Loucy (cell line): ENCODE data around the gene ZNF407.

Experiments
- H2AFZ ChIP-seq: fragments of 200-600 bp; sonication (generic); 2 replicates; pipeline ENCODE4 v1.6.0; 2016; ENCODE audit warnings: antibody characterized with exemption, mild to moderate bottlenecking, low read length, moderate library complexity
- H3F3A ChIP-seq: fragments of 200-600 bp; 2 replicates; pipeline ENCODE4 v1.6.0; 2016; ENCODE audit warnings: antibody characterized with exemption, low read depth, mild to moderate bottlenecking
- H3K27me3 ChIP-seq: fragments of 200-600 bp; sonication (generic); 2 replicates; pipeline ENCODE4 v1.6.1; 2014; ENCODE audit warnings: low read length, mild to moderate bottlenecking; ENCODE audit not compliant: insufficient read depth, poor library complexity, severe bottlenecking
- H3K36me3 ChIP-seq: fragments of 200-600 bp; sonication (generic); 2 replicates; pipeline ENCODE4 v1.6.1; 2016; ENCODE audit warnings: low read length; ENCODE audit not compliant: insufficient read depth
- H3K4me1 ChIP-seq: fragments of 200-600 bp; sonication (generic); 2 replicates; pipeline ENCODE4 v1.5.1; 2014; ENCODE audit warnings: low read length, mild to moderate bottlenecking; ENCODE audit not compliant: insufficient read depth, poor library complexity, severe bottlenecking
- H3K4me2 ChIP-seq: fragments of 200-600 bp; sonication (generic); 2 replicates; pipeline ENCODE4 v1.6.0; 2014; ENCODE audit warnings: antibody characterized with exemption, low read length, low read depth, mild to moderate bottlenecking; ENCODE audit not compliant: poor library complexity, severe bottlenecking
- H3K4me3 ChIP-seq: fragments of 200-600 bp; sonication (generic); 2 replicates; pipeline ENCODE4 v1.5.1; 2014; ENCODE audit warnings: low read length, mild to moderate bottlenecking, mixed read lengths; ENCODE audit not compliant: poor library complexity, severe bottlenecking
- H3K79me2 ChIP-seq: fragments of 200-600 bp; sonication (generic); 2 replicates; pipeline ENCODE4 v1.6.1; 2014; ENCODE audit warnings: low read length; ENCODE audit not compliant: insufficient read depth
- H3K9ac ChIP-seq: fragments of 200-600 bp; sonication (generic); 2 replicates; pipeline ENCODE4 v1.6.0; 2014; ENCODE audit warnings: mild to moderate bottlenecking, low read depth, low read length, moderate library complexity; ENCODE audit not compliant: poor library complexity, severe bottlenecking
- H3K9me2 ChIP-seq: fragments of 200-600 bp; sonication (generic); replicated peaks from 2 replicates; pipeline ENCODE4 v1.6.1; 2016; ENCODE audit warnings: low read depth, low read length, mixed read lengths
- H3K9me3 ChIP-seq: fragments of 200-600 bp; sonication (generic); 2 replicates; pipeline ENCODE4 v1.6.1; 2014; ENCODE audit warnings: mild to moderate bottlenecking, antibody characterized with exemption, low read length, low read depth; ENCODE audit not compliant: insufficient read depth
- H4K20me1 ChIP-seq: fragments of 200-600 bp; sonication (generic); 2 replicates; pipeline ENCODE4 v1.6.0; 2014; ENCODE audit warnings: antibody characterized with exemption, low read length, mild to moderate bottlenecking; ENCODE audit not compliant: insufficient read depth, poor library complexity, severe bottlenecking
- EZH2phosphoT487 ChIP-seq: fragments of 200-600 bp; IDR thresholded peaks from 2 replicates; pipeline ENCODE4 v1.6.1; 2018; ENCODE audit warnings: antibody characterized with exemption, mild to moderate bottlenecking, moderate library complexity, borderline replicate concordance
- TF ChIP-seq, protein P1 (sequence below): fragments of 200-600 bp; sonication (generic); conservative IDR thresholded peaks from 2 replicates; pipeline ENCODE4 v1.5.1; 2014; ENCODE audit warnings: mild to moderate bottlenecking, antibody characterized with exemption, low read length

ZNF407 gene

DNA sequence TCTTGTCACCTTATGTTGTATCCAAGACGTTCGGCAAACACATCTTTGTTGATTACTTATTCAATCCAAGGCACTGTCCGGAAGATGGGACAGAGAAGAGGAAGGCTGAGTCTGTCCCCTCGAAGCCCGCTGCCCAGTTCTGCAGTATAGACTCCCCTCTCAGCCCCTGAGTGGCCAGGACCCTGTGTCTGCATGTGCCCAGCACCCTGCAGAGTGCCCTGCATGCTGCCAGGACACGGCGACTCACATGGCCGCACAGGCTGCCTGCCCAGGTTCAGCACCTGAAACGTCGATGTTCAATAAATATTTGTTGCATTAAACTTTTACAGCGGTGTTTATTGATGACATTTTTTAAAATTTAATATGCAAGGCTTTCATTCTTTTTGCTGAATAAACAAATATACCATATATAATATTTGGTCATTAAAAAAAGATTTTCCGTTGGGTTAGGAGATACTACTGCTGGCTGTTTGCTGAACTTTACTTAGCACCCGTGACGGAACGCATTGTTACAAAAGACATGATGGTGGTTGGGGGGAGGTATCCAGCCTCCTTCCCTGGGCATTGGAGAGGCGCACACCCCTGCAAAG lies 464.7 kb downstream of the ZNF407 start:
- no peak overlapping the region for H3K4me3 ChIP-seq
- H3K9ac ChIP-seq: no peak overlapping the region
- H3K9me3 ChIP-seq: no peaks in the 10 kb centered on the region
- H3K36me3 ChIP-seq: no peaks in the 10 kb centered on the region
- no peak overlapping the region for H2AFZ ChIP-seq
- H3K79me2 ChIP-seq: no peaks in the 10 kb centered on the region
- no peaks in the 10 kb centered on the region for H3F3A ChIP-seq
- H3K4me1 ChIP-seq: no peaks in the 10 kb centered on the region
- no peak overlapping the region for H3K4me2 ChIP-seq
- H3K27me3 ChIP-seq: no peaks in the 10 kb centered on the region
- TF ChIP-seq EZH2phosphoT487: no peak
- TF ChIP-seq, protein P1, sequence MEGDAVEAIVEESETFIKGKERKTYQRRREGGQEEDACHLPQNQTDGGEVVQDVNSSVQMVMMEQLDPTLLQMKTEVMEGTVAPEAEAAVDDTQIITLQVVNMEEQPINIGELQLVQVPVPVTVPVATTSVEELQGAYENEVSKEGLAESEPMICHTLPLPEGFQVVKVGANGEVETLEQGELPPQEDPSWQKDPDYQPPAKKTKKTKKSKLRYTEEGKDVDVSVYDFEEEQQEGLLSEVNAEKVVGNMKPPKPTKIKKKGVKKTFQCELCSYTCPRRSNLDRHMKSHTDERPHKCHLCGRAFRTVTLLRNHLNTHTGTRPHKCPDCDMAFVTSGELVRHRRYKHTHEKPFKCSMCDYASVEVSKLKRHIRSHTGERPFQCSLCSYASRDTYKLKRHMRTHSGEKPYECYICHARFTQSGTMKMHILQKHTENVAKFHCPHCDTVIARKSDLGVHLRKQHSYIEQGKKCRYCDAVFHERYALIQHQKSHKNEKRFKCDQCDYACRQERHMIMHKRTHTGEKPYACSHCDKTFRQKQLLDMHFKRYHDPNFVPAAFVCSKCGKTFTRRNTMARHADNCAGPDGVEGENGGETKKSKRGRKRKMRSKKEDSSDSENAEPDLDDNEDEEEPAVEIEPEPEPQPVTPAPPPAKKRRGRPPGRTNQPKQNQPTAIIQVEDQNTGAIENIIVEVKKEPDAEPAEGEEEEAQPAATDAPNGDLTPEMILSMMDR: no peak
- no peaks in the 10 kb centered on the region for H3K9me2 ChIP-seq
- H4K20me1 ChIP-seq: no peaks in the 10 kb centered on the region

DNA sequence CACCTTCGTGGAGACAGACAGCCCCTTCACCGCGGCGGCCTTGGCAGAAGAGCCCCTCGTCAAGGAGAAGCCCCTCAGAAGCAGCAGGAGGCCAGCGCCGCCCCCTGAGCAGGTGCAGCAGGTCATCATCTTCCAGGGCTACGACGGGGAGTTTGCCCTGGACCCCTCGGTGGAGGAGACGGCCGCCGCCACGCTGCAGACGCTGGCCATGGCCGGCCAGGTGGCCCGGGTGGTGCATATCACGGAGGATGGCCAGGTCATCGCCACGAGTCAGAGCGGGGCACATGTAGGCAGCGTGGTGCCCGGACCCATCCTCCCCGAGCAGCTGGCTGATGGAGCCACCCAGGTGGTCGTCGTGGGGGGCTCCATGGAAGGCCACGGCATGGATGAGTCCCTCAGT lies 465.5 kb downstream of the ZNF407 start:
- no peak for TF ChIP-seq EZH2phosphoT487
- TF ChIP-seq, protein P1: no peak
- Histone ChIP-seq H3K4me1 (no peaks in the 10 kb centered on the region), H4K20me1 (no peaks in the 10 kb centered on the region), H3K4me3 (no peak overlapping the region), H2AFZ (no peak overlapping the region), H3K27me3 (no peaks in the 10 kb centered on the region), H3K9me2 (no peaks in the 10 kb centered on the region), H3F3A (no peaks in the 10 kb centered on the region), H3K36me3 (no peaks in the 10 kb centered on the region), H3K9ac (no peak overlapping the region), H3K4me2 (no peak overlapping the region), H3K9me3 (no peaks in the 10 kb centered on the region), H3K79me2 (no peaks in the 10 kb centered on the region)

DNA sequence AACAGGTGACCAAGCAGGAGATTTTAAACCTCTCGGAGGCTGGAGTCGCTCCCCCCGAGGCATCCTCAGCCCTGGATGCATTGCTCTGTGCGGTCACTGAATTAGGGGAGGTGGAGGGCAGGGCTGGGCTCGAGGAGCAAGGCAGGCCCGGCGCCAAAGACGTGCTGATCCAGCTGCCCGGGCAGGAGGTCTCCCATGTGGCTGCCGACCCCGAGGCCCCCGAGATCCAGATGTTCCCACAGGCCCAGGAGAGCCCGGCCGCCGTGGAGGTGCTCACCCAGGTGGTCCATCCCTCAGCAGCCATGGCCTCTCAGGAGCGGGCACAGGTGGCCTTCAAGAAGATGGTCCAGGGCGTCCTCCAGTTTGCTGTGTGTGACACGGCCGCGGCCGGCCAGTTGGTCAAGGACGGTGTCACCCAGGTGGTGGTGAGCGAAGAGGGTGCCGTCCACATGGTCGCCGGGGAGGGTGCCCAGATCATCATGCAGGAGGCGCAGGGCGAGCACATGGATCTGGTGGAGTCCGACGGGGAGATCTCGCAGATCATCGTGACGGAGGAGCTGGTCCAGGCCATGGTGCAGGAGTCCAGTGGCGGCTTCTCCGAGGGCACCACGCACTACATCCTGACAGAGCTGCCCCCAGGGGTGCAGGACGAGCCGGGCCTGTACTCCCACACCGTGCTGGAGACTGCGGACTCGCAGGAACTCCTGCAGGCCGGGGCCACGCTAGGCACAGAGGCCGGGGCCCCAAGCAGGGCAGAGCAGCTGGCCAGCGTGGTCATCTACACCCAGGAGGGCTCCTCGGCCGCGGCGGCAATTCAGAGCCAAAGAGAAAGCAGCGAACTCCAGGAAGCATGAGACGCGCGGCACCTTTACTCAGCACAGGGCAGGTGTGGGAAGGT lies 466.2 kb downstream of the ZNF407 start:
- no peaks in the 10 kb centered on the region for H3K4me1 ChIP-seq
- no peaks in the 10 kb centered on the region for H4K20me1 ChIP-seq
- TF ChIP-seq, protein P1: no peak
- no peak for TF ChIP-seq EZH2phosphoT487
- H3K9me2 ChIP-seq: no peaks in the 10 kb centered on the region
- H3K27me3 ChIP-seq: no peaks in the 10 kb centered on the region
- H3K36me3 ChIP-seq: no peaks in the 10 kb centered on the region
- H3K9me3 ChIP-seq: no peaks in the 10 kb centered on the region
- H3K4me3 ChIP-seq: no peak overlapping the region
- no peaks in the 10 kb centered on the region for H3F3A ChIP-seq
- H3K9ac ChIP-seq: no peak overlapping the region
- no peak overlapping the region for H3K4me2 ChIP-seq
- no peaks in the 10 kb centered on the region for H3K79me2 ChIP-seq
- H2AFZ ChIP-seq: no peak overlapping the region
